IPS DF 4.7 (cell line): ENCODE results near the gene IL10RA.
"Not testable (repeated sequence)": the region's sequence is repeated elsewhere in the genome, so short reads cannot be mapped to it uniquely, and the experiment has no call there.

Experiments used
- DNase-seq: peaks from one replicate; pipeline ENCODE4 v3.0.0-alpha.2; 2013; ENCODE audit warnings: low spot score; ENCODE audit errors: extremely low read depth

IL10RA gene

DNA sequence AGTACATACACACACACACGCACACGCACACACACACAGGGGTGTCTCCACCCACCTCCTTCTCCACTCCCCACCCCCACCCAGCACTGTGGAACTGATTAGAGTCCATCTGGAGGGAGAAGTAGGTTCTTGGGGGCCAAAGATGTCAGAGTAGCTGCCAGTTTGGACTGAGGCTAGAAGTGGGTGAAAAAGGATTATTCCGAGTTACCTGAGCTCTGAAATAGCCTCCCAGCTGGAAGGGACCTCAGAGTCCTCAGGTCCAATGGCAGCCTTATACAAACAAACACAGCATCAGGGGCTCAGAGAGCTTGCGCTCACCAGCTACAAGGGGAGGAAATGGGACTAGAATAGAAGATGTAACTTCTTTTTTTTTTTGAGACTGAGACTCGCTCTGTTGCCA, 20.8 kb downstream of the IL10RA start:
- no peak for DNase-seq

- not testable (repeated sequence) for DNase-seq
These were observed 21.5 kb downstream of the IL10RA start for GRCh38 chr11:118007563-118008270.

DNA sequence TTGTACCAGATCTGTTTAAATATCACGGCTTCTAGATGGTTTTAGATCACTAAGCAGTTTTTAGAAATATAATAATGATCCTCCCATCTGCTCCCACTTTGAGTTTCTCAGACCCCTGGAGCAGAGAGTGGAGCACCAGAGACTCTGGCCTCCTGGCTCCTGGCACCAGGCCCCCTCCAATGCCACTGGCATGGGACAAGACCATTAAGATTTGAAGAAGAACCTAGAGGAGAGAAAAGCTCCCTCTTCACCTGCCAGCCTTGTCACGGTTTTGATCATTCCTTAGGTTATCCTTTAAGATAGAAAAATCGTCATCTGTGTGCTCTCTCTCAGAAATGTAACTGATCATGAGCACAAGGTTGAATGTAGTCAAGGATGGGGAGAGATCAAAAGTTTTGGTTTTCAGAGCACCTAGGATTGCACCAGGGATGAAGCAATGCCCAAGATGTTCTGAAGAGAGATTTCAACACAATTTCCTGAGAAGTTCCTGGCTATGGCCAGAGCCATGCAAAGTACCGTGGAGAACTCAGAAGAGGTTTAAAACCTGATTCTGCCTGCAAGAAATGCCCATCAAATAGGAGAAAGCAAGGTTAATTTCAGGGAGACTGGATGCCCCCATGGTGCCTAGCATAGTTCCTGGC, 22.2 kb downstream of the IL10RA start:
- DNase-seq, result no peak

DNA sequence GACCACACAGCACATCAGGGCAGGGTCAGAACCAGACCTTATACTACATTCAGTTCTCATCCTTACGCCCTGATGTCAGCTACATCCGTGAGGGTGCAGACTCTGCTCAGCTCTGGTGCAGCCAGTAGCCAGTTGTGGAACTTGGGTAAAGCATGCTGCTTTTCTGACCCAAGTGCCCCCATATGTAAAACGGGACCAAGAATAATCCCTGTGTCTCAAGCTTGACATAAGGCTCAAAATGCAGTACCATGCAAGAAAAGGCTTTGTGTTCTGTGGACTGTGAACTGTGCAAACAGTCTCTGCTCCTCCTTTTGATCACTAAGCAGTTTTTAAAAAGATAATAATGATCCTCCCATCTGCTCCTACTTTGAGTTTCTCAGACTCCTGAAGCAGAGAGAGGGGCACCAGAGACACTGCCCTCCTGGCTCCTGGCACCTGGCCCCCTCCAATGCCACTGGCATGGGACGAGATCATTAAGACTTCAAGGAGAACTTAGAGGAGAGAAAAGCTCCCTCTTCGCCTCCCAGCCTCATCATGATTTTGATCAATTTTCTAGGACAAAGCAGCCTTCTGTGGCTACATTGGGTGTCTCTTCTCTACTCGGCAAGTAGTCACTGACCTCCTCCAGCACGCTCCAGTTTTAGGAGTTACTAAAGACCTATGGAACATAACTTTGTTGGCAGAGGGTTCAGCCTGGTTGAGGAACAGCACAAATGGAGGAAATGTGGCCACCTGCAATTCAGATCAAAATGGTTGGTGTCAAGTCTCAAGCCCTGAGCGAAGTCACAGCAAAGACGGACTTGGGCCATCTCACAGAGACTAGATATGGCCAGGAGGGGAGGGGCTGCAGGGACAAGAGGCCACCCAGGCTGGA, 23.9 kb downstream of the IL10RA start:
- DNase-seq, result no peak

GRCh38 chr11:118010738-118011461, 24.7 kb downstream of the IL10RA start:
- no peak for DNase-seq

- DNase-seq, result no peak
These were observed 26.0 kb downstream of the IL10RA start for GRCh38 chr11:118012083-118012669.

GRCh38 chr11:118014022-118014421, 27.8 kb downstream of the IL10RA start:
- no peak for DNase-seq

GRCh38 chr11:118015385-118015841, 29.2 kb downstream of the IL10RA start:
- no peak for DNase-seq

DNA sequence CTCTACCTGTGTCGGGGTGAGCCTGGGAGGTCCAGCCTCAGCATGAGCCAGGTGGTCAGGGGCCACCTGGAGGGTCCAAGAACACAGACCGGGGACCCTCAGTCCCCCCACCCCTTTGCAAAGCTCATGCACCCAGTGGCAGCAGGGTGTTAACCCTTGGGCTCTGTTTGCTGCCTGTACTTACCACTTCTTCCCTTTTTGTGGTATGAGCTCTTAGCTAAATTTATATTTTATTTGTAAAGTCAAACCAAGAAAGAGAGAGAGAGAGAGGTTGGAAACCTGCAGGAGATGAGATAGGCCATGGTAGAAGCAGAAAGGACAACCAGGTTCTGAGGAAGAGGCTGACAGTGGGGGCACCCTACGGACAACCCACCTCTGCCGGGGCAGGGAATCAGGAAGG, 29.9 kb downstream of the IL10RA start:
- no peak for DNase-seq

- no peak for DNase-seq
These were observed 30.9 kb downstream of the IL10RA start for GRCh38 chr11:118017111-118017510.

DNA sequence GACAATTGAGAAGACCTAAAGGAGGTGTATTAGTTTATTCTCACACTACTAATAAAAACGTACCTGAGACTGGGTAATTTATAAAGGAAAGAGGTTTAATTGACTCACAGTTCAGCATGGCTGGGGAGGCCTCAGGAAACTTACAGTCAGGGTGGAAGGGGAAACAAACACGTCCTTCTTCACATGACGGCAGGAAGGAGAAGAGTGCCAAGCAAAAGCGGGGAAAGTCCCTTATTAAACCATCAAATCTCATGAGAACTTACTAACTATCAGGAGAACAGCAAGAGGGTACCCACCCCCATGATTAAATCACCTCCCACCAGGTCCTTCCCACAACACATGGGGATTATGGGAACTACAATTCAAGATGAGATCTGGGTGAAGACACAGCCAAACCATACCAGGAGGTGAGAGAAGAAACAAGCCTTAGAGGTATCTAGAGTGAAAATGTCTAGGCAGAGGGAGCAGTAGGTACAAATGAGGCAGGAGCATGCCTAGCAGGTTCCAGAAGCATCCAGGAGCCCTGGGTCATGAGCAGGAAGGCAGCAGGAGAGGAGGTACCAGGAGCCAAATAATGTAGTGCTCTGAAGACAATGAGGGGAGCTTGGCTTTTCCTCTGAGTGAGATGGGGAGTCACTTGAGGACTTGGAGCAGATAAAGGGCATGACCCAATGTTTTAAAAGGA, 31.6 kb downstream of the IL10RA start:
- no peak for DNase-seq

GRCh38 chr11:118018401-118018800, 32.2 kb downstream of the IL10RA start:
- no peak for DNase-seq

DNA sequence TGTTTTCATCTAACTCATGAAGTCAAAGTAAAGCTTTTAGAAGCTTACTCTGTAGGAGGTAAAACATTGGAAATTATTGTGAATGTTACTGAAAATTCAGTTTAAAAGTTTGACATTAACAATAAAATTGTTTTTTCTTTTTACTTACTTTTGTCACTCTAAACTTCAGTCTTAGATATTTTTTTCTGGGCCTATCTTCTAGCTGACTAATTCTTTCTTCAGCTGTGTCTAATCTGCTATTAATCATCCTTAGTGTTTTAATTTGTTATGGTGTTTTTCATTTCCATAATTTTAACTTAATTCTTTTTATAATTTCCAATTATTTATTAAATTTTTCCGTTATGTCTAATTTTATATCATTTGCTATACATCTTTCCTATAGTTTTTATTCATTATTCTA, 35.0 kb downstream of the IL10RA start:
- no peak for DNase-seq

DNA sequence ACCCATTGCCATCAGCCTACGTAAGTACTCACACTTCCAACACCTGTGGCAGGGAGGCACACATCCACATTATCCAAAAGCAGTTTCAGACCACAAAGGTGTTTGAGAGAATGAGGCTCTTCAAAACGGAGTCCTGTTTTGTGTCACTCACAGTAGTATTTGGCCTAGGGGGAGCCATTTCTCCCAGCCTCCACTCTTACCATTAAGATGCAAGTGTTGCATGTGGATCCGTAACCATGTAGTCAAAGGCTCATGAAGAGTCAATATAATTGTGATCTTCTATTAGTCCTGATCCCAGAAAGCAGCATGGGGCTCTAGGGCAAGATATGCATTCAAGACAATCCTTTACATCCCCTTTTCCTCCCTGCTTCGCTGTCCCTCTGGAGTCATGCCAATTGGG, 41.5 kb downstream of the IL10RA start:
- no peak for DNase-seq

DNA sequence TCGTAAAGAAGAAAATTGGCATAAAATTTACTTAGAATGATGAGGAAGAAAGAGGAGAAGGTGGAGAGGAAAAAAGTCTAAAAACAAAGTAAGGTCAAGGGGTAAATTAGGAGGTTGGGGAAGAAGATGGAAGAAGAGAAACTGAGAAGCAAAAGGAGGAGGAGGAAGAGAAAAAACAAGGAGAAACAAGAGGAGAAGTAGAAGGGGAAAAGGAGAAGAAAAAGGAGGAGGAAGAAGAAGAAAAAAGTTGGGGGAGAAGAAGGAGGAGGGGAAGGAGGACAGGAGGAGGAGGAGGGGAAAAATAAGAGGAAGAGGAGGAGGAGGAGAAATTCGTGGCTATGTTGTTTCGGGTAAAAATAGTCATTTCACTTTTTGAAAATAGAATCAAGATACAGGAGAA, 42.4 kb downstream of the IL10RA start:
- no peak for DNase-seq

DNA sequence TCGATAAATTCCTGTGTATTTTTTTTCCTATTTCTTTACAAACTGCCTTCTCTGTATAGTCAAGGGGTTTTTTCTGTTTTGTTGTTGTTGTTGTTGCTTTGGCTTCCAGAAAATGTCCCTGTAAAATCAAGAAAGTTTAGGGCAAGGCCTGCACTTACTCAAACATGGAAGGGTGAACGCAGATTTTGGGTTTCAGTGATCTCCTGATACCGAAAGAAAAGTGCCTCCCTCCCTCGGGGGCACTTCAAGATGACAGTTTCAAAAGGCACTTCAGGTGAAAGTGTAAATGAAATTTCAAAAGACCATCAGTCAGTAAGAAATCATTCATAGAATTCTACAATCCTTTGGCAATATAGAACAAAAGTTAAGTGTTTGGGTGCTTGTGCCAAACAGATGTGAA, 47.2 kb downstream of the IL10RA start:
- DNase-seq, result no peak

DNA sequence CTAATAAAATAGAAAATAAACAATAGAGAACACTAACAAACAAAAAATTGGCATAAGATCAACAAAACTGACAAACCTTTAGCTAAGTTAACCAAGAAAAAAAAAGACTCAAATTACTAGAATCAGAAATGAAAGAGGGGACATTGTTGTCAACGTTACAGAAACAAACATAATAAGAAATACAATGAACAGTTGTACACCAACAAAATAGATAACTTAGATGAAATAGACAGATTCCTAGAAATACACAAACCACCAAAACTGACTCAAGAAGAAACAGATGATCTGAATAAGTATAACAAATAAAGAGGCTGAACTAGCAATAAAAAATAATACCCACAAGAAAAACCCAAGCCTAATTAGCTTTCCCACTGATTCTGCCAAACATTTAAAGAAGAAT, 55.9 kb downstream of the IL10RA start:
- DNase-seq, result no peak

DNA sequence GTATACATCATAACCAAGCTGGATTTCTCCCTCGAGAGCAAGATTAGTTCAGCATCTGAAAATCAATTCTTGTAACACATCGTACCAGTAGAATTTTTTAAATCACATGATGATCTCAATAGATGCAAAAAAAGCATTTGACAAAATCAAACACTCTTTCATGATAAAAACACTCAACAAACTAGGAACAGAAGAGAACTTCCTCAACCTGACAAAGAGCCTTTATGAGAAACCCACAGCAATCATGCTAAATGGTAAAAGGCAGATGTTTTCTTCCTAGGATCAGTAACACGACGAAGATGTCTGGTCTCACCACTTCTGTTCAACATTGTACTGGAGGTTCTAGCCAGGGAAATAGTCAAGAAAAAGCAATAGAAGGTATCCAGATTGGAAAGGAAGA, 56.6 kb downstream of the IL10RA start:
- DNase-seq, result no peak

DNA sequence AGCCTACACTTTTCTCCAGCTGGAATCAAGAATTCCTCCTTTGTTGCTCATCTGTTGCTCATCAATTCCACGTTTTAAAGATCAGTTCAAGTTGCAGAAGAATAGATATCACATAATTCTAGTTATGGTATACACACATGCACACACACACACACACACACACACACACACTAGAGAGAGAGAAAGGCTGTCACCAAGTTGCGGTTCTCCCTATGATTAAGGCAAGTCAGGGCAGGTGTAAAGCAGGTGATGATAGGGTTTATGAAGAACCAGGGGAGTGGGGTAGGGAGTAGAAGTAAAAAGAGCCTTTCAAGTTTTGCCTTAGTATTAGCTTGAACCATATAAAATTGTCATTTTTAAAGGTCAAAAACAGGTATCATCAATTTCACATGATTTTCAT, 59.0 kb downstream of the IL10RA start:
- DNase-seq, result no peak
